Kidney epithelial cell (primary cell): ENCODE measurements around the gene SLC8A2. TPM values are rescaled to one million over a fixed set of nuclear protein-coding genes. Genes with fewer than 3 reads are reported as not detected.

Experiments
- DNase-seq: peaks from one replicate; pipeline ENCODE4 v3.0.0-alpha.2; 2010; ENCODE audit warnings: low read depth
- H3K27me3 ChIP-seq: 2 replicates; pipeline ENCODE4 v1.6.0; 2011; ENCODE audit warnings: low read length; ENCODE audit not compliant: control insufficient read depth, insufficient read depth
- H3K36me3 ChIP-seq: 2 replicates; pipeline ENCODE4 v1.5.1; 2011; ENCODE audit warnings: low read length; ENCODE audit not compliant: control insufficient read depth, insufficient read depth
- H3K4me3 ChIP-seq: 2 replicates; pipeline ENCODE4 v1.5.1; 2011; ENCODE audit warnings: low read depth, mild to moderate bottlenecking, control low read depth, low read length
- total RNA-seq: library from RNA; depleted of rRNA; stranded (reverse); fragments of >200 nt; gene quantifications from 2 replicates; pipeline ENCODE4 v1.2.3, GENCODE V29; 2015
- TF ChIP-seq, protein P1 (sequence below): IDR thresholded peaks from 2 replicates; pipeline ENCODE4 v1.5.1; 2011; ENCODE audit warnings: mild to moderate bottlenecking, moderate library complexity, low read length, control low read depth, inconsistent platforms; ENCODE audit not compliant: insufficient read depth, poor library complexity, severe bottlenecking

The SLC8A2 gene
- total RNA-seq, 1 donor from 2014 or later = not detected

DNA sequence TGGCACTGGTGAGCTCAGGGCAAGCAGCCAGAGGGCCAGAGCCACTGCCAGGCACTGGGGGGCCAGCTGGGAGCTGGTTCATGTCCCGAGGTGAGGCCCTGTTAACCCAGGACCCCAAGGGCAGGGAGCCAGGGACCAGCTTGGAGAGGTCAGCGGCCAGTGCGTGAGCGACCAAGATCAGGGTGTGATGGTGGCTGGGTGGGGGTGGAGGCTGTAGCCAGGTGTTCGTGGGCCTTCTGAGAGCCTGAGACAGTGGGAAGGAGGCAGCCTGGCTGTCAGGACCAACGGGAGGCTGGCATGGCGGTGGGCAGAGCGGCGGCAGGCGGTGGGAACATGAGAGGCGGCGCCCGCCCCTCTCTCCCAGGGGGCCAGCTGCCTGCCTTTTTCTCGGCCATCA is 20.4 kb upstream of the SLC8A2 start:
- H3K27me3 ChIP-seq = no peaks in the 10 kb centered on the region
- H3K36me3 ChIP-seq = peaks cover 1% of the 10 kb centered on the region
- TF ChIP-seq, protein P1, sequence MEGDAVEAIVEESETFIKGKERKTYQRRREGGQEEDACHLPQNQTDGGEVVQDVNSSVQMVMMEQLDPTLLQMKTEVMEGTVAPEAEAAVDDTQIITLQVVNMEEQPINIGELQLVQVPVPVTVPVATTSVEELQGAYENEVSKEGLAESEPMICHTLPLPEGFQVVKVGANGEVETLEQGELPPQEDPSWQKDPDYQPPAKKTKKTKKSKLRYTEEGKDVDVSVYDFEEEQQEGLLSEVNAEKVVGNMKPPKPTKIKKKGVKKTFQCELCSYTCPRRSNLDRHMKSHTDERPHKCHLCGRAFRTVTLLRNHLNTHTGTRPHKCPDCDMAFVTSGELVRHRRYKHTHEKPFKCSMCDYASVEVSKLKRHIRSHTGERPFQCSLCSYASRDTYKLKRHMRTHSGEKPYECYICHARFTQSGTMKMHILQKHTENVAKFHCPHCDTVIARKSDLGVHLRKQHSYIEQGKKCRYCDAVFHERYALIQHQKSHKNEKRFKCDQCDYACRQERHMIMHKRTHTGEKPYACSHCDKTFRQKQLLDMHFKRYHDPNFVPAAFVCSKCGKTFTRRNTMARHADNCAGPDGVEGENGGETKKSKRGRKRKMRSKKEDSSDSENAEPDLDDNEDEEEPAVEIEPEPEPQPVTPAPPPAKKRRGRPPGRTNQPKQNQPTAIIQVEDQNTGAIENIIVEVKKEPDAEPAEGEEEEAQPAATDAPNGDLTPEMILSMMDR = no peak
- DNase-seq = no peak
- H3K4me3 ChIP-seq = no peak overlapping the region

GRCh38 chr19:47491358-47492136 is 19.9 kb upstream of the SLC8A2 start:
- DNase-seq = no peak
- TF ChIP-seq, protein P1 = no peak
- Histone ChIP-seq H3K27me3 (no peaks in the 10 kb centered on the region), H3K4me3 (no peak overlapping the region), H3K36me3 (peaks cover 2% of the 10 kb centered on the region)

DNA sequence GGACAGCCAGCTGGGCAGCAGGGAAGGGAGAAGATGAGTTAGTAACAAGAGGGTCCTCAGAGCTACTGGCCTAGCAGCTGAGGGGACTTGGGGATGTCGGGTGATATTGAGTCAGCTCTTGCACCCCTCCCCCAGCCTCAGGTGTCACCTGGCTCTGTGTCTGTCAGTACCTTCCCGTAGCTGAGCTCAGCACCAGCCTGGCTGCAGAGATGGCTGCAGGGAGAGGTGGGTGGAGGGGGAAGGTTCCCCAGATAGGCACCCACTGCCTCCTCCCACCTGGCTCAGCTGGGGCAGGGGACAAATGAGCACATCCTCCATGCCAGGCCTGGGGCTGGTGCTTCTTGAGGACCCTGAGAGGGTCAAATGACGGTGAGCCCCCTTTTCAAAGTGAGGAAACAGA is 19.2 kb upstream of the SLC8A2 start:
- DNase-seq = no peak
- Histone ChIP-seq H3K36me3 (peaks cover 2% of the 10 kb centered on the region), H3K4me3 (no peak overlapping the region), H3K27me3 (no peaks in the 10 kb centered on the region)
- TF ChIP-seq, protein P1 = no peak

DNA sequence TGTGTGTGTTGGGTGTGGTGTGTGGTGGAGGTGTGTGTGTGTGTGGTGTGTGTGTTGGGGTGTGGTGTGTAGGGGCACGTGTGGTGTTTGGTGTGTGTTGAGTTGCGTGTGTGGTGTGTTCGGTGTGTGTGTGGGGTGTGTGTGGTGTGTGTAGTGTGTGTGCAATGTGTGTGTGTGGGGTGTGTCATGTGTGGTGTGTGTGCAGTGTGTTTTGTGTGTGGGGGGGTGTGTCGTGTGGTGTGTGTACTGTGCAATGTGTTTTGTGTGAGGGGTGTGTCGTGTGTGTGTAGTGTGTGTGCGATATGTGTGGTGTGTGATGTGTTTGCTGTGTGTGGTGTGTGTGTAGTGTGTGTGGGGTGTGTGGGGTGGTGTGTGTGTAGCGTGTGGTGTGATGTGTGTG is 18.3 kb upstream of the SLC8A2 start:
- no peaks in the 10 kb centered on the region for H3K27me3 ChIP-seq
- no peak for DNase-seq
- no peak overlapping the region for H3K4me3 ChIP-seq
- TF ChIP-seq, protein P1 = no peak
- H3K36me3 ChIP-seq = peaks cover 2% of the 10 kb centered on the region

DNA sequence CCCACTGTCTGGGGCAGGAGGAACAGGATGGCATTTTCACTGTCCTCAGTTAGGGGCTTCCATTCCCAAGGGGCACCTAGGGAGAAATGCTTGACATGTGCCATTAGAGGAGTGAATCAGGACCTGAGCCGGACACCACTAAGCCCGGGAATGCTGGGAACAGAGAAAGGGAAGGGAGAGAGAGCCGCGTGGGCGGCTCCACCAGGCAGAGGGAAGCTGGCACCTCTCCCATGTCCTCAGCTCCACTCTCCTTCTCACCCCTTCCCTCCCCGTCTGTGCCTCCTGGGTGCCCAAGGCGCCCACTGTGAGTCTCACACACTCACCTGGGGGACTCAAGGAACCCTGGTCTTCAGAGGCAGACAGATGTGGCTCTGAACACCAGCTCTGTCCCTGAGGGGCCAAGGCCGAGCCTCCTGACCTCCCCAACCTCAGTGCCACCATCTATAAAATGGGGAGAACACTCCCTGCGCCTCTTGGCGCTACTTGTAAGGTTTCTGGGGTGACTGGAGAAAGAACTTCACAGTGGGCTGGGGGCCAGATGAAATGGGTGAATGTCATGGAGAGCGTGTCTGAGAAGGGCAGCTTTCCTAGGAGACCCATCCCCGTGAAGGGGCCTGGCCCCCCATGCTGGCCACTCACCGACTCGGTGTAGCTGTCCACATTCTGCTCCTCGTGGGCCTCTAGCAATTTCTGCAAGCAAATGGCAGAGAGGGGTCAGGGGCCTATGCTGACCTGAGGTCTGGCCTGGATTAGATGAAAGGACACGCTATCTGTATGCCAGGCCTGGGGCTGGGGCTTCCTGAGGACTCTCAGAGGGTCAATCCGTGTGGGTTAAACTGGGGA is 17.6 kb upstream of the SLC8A2 start:
- Histone ChIP-seq H3K36me3 (peaks cover 2% of the 10 kb centered on the region), H3K4me3 (no peak overlapping the region), H3K27me3 (no peaks in the 10 kb centered on the region)
- TF ChIP-seq, protein P1 = no peak
- DNase-seq = no peak
